ENCODE results near the gene SLC6A12.

Gene SLC6A12

DNA sequence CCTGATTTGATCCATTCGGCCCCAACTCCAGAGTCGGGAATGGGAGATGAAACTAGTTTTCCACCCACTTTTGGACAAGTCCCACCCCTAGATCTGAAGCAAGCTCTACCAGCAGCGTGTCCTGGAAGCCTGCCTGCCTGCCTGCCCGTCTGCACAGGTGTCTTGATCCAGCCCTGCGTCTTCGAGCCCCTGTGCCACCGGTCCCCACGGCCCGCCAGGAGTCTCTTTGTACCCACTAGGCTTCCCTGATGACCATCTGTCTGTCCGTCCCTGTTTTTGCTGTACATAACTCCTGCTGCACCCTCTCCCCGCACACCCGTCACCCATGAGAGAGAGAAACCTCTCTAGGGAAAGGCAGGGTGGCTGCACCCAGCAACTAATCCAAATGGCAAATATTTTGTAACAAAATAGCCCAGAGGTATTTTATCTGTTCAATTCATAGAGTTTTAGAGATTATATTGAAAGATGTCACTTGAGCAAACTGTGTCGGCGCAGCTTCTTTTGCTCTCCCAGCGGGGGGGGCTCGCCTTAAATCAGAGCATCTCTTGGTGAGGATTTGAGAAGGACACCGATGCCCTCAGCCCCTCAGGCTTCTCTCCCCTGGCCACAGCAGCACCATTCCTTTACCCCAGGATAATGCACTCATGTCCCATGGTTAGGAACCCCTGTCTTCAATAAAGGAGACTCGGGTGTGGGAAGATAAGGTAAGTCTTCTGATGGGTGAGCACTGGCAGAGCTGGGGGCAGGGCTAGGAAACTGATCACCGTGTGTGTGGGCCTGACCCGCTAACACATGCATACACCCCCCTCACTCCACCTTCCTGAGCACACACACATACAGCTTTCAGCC, 35.8 kb downstream of the SLC6A12 start:
- no peak for DNase-seq (ENCODE audit: low read depth)

DNA sequence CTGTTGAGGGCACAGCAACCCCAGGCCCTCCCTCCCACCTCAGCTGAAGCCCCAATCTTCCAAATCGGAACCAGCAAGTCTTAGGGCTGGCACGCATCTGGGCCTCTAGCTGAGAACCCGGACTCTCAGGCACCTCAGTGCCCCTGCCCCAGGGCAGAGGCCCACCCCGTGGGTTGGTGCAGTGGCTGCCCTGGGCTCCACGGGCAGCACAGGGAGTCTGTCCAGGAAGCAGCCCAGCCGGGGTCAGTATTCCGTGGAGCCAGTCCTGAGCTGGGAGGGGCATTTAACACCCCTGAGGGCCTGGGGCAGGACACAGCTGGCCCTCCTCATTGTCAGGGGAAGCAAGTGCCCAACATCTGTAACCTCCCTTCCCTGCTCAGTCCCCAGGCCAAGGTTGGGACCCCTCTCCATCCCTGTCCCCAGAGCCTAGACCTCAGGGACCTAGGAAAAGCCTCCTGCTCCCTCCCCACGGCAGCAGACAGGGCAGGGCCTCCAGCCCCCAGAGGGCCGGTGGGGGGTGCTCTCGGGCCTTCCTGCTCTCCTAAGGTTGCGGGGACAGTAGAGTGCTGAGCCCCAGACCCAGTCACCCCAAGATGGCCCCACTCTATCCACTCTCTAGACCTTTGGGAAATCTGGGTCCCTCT, 36.5 kb downstream of the SLC6A12 start:
- no peak for DNase-seq (ENCODE audit: low read depth)

DNA sequence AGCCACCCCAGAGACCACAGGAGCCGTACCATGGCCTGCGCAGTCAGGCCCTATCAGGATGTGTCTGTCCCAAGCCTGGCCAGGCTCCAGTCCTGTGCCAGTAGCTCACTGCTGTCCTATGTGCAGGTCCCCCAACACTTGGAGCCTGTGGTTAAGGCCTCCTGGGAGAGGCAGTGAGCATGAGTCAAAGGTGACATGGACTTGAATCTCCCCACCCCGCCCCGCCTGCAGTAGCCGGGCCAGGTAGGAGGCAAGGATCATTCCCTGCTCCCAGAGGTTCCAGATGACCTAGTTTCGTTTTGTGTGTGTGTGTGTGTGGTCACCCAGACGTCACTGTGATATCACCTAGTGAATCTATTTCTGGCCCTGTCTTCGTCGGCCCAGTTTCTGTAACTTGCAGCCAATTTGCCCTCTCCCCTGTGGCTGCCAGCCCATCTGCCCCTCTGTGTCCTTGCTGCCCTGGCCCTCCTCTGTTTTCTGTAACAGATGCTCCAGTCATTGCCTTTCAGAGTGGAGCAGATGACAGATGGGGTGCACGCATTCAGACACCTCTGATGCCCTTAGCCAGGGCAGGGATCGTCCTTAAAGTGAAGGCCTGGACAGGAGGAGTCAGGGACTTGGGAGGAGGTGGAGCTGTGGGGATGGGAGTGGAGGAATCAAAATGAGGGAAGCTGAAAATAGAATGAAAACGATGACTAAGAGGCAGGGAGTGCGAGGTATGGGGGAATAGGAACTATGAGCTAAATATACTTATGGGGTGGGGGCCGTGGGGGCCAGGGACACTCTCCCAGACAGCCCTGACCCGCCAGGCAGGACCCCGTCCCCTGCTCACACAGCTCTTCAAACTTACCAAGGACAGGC, 37.4 kb downstream of the SLC6A12 start:
- no peak for DNase-seq (ENCODE audit: low read depth)

DNA sequence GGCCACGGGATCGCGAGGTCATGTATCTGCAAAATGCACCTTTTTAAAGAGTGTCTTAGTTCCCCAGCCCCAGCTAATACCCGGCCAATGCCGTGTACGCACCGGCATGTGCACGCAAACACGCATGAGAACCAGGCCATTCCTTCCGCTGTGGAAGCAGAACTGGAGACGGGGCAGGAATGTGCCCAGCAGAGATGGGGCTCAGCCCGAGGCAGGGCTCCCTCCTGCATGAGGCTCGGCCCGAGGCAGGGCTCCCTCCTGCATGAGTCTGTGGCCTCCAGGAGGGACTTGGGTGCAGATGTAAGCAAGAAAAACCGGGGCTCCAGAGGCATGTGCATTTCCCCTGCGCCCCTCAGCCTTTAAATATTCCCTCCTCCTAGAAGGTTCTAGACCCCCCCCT, 38.2 kb downstream of the SLC6A12 start:
- DNase-seq (ENCODE audit: low read depth), result no peak

DNA sequence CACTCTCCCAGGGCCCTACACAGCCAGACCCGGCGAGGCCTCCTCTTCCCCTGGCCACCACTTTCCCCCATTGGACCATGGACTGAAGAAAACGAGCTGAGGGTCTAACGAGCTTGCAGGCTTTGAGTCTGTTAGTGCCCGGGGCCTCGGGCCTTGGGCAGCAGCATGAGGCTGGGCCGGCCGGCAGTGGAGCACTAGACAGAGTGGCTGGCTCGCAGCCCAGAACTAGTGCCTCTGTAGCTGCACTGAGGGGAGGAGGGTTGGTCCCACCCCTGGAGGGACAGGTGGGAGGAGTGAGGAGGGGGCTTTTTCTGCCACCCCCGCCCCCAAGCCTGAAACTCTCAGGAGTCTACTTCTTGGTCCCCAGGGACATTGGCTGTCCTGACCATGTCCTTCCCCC, 38.7 kb downstream of the SLC6A12 start:
- no peak for DNase-seq (ENCODE audit: low read depth)

DNA sequence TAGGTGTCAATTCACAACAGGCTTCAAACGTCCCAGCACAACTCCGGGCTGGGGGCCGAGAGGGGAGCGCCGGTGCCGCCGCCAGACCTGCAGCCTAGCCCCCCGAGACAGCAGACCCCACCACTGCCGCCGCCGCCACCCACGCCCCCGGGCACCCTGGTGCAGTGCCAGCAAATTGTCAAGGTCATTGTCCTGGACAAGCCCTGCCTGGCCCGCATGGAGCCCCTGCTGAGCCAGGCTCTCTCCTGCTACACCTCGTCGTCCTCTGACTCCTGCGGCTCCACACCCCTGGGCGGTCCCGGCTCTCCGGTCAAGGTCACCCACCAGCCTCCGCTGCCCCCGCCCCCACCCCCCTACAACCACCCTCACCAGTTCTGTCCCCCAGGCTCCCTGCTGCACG, 39.4 kb downstream of the SLC6A12 start:
- no peak for DNase-seq (ENCODE audit: low read depth)

DNA sequence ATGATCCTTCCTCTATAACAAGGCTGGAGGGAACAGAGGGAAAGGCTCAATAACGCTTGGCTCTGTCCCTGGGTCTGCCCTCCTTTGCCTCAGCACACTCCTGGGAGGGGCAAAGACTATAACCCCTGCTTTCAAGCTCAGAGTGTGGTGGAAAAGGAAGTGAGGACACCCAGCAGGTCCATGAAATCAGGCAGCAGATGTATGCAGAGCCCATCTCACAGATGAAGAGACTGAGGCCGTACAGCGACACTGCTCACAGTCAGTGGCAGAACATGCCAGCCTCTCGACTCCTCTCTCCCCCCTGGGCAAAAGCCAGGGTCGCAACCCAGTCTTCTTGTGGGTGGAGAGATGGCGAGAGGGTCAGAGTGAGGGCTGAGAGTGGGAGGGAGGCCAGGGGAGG, 39.8 kb downstream of the SLC6A12 start:
- DNase-seq (ENCODE audit: low read depth), result no peak

DNA sequence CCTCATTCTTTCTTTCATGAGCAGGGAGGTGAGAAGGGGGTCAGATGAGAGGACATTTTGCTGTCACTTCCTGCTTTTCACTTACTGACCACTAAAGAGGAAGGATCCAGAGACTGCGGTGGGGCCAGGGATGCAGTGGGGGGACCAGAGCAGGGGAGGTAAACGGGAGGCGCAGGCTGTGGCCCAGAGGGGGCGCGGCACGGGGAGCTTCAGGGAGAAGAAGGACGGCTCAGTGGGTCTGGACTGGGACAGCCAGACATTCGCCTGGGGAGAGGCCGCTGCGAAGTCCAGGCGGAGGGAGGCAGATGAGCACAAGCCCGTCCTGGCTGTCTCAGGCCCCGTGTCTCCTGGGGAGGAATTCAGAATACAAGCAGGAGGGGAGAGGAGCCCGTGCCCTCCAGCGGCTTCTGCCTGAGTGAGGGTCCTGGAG, 41.2 kb downstream of the SLC6A12 start:
- no peak for DNase-seq (ENCODE audit: low read depth)

DNA sequence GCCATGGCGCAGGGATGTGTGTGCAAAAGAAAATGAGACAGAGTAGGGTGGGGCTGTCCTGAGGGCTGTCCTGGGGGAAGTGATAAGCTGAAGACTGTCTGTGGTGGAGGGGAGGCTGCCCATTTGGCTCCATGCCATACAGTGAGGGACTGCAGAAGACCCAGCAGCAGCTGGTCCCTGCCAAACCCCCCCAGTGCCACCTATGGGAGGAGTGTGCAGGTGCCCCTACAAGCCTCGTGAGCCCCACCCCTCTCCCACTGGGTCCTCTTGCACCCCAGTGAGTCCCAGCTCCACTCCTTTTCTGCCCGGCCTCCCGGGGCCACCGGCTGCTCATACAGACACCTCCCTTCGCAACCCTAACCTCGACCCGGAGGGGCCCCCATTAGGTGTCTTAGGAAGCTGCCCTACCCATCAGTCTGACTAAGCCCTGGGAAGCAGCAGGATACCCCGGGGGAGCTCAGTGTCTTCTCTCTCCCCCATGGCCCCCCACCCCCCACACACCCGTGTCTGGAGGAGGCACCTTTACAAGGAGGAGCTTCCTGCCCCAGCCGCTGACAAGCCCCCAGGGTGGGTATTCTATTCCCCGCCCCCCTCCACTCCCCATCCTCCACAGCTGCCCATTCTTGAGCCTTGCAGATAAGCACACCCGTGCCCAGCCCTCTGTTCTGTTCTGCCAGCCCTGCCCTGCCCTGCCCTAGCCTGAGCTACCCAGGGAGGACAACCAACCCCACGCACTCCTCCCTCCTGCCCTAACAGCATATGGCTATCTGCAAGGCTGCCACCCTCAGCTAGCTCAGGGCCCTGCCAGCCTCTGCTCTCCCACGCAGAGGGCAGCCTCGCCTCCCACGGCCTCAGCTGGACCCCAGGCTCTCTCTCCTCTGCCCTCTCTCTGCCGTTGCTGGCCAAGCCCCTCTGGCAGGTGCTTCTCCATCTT, 41.9 kb downstream of the SLC6A12 start:
- DNase-seq (ENCODE audit: low read depth), result no peak

DNA sequence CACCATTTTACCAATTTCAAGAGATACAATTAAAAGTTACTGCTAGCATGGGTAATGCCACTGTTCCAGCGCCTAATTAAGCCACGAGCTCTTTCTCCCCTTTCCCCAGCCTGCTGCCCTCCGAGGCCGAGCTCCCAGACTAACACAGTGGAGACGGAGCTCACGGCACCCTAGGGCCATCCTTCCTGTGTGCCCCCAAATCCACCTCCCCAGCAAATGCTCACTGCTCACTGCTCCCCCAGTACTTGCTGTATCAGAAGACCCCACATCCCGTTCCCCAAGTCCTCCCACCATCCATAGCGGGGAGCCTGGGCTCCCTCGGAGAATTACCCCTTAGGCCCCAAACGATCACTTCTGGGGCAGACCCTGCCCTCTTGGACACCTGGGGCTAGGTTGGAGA, 42.7 kb downstream of the SLC6A12 start:
- DNase-seq (ENCODE audit: low read depth), result no peak

DNA sequence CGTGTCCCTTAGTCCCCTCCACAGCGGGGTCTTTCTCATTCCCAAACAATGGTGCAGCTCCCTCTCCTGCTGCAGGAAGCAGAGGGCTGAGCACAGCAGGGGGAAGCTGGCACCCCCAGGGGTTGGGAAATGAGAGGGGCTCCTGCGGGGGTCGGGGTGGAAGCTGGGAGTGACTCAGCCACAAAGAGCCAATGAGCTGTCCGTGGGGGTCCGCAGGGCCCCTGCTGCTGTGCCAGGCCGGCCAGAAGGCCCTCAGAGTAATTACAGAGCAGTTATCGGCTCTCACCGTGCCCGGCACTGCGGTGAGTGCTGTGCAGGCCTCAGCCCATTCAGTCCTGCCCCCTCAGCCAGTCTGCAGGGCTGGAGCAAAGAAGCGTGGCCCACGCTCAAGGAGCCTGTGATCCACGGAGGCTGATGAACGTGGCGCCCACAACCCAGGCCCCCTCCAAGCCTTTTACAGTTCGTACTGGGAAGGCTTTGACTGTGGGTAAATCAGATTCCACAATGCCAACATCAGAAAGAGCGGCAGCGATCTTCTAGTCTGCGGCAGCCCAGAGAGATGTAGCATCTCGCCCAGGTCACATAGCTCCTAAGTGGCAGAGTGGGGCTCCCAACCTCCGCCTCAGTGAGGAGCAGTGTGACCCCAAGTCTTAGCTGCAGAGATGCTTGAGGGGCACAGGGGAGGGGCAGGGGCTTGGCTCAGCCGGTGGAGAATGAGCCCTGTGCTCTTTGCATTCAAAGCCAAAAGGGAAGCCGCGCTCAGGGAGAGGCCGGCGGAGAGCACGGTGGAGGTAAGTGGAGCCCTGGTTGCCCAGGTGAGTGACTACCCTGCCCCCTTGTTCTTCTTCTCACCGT, 43.4 kb downstream of the SLC6A12 start:
- DNase-seq (ENCODE audit: low read depth), result no peak

DNA sequence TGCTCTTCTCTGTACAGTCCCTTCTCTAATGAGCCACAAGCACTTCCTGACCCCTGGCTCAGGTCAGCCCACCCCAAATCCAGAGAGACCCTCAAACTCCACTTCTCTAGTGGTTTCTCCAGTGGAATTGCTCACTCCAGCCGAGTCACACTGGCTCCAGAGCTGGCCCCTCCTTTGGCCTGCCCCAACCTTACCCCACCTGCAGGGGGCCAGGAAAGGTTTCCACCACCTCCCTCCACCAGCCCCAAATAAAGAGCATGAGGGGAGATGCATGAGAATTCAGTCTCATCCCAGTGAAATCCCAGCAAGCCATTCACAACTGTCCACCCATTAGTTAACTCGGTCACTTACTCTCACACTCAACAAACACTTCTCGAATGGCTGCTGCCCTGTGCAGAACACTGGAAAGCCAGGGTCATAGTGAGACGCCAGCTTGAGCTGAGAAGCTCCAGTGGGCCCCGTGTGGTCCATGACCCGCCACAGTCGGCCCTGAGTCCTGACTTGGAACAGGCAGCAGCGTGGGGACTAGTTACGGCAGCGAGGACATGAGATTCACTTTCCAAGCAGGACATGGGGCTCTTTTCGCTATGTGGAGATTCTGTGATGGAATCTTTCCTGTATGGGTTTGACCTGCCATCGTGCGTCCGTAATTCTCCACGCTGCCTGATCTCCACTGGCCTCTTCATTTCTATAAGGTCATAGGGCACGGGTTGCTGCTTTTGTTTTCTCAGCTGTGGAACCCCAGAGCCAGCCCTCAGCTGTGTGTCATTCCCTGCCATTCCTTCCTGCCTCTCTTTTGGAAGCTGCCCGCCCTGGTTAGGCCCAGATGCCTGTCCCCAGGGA, 44.2 kb downstream of the SLC6A12 start:
- no peak for DNase-seq (ENCODE audit: low read depth)

DNA sequence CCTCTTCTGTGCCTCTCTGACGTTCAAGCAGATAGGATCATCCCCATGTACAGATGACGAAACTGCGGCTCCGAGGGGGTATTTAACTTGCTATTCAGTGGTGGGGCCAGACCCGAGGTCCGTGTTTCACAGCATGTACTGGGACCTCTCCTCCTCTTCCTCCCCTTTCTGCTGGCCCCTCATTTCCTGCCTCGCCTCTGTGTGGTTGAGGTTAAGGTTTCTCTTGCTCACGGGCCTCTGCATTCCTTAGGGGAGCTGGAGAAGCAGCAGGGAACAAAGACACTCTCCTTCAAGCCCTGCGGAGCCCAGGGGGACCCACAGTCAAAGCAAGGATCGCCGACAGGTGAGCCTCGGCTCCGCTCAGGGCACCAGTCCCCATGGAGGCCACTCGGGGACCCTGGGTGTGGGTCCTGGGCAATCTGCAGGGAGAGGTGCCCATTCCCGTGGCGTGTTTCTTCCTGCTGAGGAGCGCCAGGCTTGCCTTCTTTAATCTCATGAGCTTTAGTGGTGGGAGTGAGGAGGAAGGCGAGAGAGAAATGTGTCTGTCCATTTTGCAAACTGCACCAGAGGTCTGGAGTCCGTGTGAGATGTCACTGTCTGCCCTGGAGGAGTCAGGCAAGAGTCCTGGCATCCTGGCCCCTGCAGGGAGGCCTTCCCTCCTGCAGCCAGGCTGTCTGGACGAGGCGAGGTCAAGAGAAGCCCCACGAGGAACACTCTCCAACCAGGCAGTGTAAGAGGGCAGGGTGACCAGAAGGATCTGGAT, 45.0 kb downstream of the SLC6A12 start:
- no peak for DNase-seq (ENCODE audit: low read depth)

DNA sequence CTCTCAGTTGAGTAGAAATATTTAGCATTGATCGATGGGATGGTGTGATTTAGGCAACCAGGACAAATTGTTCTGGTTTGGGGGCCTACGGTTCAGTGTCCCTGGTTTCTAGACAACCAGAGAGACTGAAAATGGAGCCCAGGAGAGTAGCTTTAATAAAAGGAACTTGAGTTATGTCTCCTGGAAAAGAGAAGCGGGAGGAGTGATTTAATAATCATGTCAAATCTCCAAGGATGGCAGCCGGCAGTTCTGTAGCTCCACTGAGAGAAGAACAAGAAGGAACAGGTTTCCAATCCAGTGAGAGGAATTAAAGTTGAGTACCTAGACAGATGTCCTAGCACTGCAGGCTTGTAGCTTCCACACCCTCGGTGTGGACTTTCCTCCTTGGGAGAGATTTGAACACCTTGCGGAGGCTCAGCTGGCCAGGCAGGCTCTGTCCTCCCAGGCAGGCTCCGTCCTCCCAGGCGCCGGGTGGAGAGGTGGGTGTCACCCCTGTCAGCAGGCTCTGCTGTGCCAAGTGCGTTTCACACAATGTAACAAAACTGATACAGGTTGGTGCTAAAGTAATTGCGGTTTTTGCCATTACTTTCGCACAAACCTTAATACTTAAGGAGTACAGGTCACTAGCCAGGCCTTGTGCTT, 45.9 kb downstream of the SLC6A12 start:
- DNase-seq (ENCODE audit: low read depth), result no peak

DNA sequence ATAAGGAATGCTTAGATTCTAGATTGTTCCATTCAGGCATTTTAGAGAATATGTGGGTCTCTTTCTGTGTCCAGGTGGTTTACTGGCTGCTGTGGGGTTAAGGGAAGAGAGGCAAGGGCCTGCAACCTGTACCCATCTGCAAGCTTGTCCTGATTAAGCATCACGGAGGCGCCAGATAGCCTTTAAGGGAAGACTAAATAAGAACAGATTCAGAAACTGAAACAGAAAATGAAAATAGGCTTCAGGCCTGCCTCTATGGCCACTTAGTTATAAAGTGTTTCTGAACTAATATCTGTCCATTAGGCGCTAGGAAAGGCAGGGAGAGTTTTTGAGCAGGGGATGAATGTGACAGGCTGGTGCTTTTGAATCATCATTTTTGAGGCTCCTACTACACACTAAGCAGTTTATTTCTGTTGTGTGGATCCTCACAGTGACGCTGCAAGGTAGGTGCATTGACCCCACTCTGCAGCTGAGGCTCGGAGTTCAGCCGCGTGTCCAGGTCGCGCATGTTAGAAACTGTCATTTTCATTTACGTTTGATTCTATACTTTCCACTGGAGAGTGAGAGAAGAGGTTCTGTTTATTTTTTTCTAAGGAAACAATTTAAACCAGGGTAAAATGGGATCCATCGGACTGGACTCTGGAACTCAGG, 47.4 kb downstream of the SLC6A12 start:
- no peak for DNase-seq (ENCODE audit: low read depth)

DNA sequence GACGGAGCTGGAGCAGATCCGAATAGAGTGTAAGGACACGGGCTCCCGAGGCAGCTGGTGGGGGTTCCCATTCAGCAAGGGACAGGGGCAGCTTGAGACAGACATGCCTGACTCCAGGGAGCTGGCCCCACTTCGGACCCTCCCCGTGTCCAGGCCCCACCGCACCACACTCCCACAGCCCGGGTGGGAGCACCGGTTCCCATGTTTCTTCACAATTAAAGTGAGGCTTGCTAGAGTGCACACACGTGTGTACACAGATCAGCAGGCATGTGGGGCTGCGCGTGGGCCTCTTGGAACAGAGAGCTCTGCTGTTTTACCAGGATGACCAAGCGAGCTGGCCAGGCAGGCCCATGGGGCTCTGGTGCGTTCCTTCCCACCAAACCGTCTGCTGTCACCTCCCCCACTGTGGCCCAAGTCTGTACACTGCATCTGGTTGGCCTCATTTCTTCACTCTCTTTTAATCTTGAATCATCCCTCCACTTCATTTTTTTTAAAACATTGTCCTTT, 48.0 kb downstream of the SLC6A12 start:
- DNase-seq (ENCODE audit: low read depth), result no peak

DNA sequence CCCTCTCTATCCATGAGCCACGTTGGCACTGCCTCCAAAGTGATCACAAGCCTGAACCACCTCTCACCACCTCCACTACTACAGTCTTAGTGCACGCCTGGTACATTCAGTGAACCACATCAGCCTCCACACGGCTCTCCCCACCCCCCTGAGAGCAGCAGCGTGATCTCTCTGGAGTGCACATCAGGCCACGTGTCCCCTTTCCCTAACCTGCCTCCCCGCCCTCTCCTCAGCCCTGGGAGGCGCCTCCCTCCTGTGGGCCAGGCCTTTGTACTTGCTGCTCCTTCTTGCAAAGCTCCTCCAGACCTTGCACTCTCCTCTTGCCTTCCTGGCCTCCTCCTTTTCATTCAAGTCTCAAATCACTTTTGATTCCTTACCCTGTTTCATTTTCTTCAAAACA, 49.8 kb downstream of the SLC6A12 start:
- no peak for DNase-seq (ENCODE audit: low read depth)

Measured in non-pigmented ciliary epithelial cell (primary cell).